DOHH2 (cell line): Measurements from ENCODE around the gene FHL1.
"Not testable (repeated sequence)": the region's sequence is repeated elsewhere in the genome, so short reads cannot be mapped to it uniquely, and the experiment has no call there.

ENCODE experiments used
- H3F3A ChIP-seq: fragments of 200-600 bp; sonication (generic), shearing (Covaris generic); 2 replicates; pipeline ENCODE4 v1.6.0; 2016; ENCODE audit warnings: antibody characterized with exemption, mild to moderate bottlenecking; ENCODE audit not compliant: control insufficient read depth, insufficient read depth
- H3K27ac ChIP-seq: fragments of 200-600 bp; sonication (generic); 2 replicates; pipeline ENCODE4 v1.5.1; 2014; ENCODE audit warnings: low read depth, mild to moderate bottlenecking, low read length, moderate library complexity
- H3K27me3 ChIP-seq: fragments of 200-600 bp; sonication (generic); 2 replicates; pipeline ENCODE4 v1.6.1; 2014; ENCODE audit warnings: mild to moderate bottlenecking, low read length, mixed read lengths; ENCODE audit not compliant: control insufficient read depth
- H3K36me3 ChIP-seq: fragments of 200-600 bp; sonication (generic); 2 replicates; pipeline ENCODE4 v1.6.1; 2014; ENCODE audit warnings: mild to moderate bottlenecking, low read length, moderate library complexity, mixed read lengths; ENCODE audit not compliant: control insufficient read depth
- H3K4me1 ChIP-seq: fragments of 200-600 bp; sonication (generic); 2 replicates; pipeline ENCODE4 v1.6.1; 2014; ENCODE audit warnings: mild to moderate bottlenecking, low read length, mixed read lengths; ENCODE audit not compliant: control insufficient read depth
- H3K4me2 ChIP-seq: fragments of 200-600 bp; sonication (generic); 2 replicates; pipeline ENCODE4 v1.6.0; 2014; ENCODE audit warnings: mild to moderate bottlenecking, low read length, moderate library complexity
- H3K4me3 ChIP-seq: fragments of 200-600 bp; sonication (generic); 2 replicates; pipeline ENCODE4 v1.5.1; 2014; ENCODE audit warnings: mild to moderate bottlenecking, low read length, mixed read lengths
- H3K79me2 ChIP-seq: fragments of 200-600 bp; sonication (generic); 2 replicates; pipeline ENCODE4 v1.6.1; 2014; ENCODE audit warnings: mild to moderate bottlenecking, low read length, mixed read lengths; ENCODE audit not compliant: control insufficient read depth
- H3K9me2 ChIP-seq: fragments of 200-600 bp; sonication (generic); replicated peaks from 2 replicates; pipeline ENCODE4 v1.6.1; 2014; ENCODE audit warnings: mild to moderate bottlenecking, low read length, mixed read lengths; ENCODE audit not compliant: control insufficient read depth
- H3K9me3 ChIP-seq: fragments of 200-600 bp; sonication (generic); 2 replicates; pipeline ENCODE4 v1.6.1; 2014; ENCODE audit warnings: antibody characterized with exemption, low read length, mixed read lengths; ENCODE audit not compliant: control insufficient read depth, insufficient read depth
- H4K20me1 ChIP-seq: fragments of 200-600 bp; sonication (generic); 2 replicates; pipeline ENCODE4 v1.6.0; 2014; ENCODE audit warnings: low read depth, mild to moderate bottlenecking, antibody characterized with exemption, low read length, moderate library complexity; ENCODE audit not compliant: control insufficient read depth, insufficient read depth
- EZH2phosphoT487 ChIP-seq: fragments of 200-600 bp; sonication (generic); IDR thresholded peaks from 2 replicates; pipeline ENCODE4 v1.6.1; 2017; ENCODE audit warnings: borderline replicate concordance, mild to moderate bottlenecking, antibody characterized with exemption, low read length, moderate library complexity, mixed read lengths
- TF ChIP-seq, protein P1 (sequence below): fragments of 200-600 bp; sonication (generic); IDR thresholded peaks from one replicate; pipeline ENCODE4 v1.5.1; 2014; ENCODE audit warnings: antibody characterized with exemption, mild to moderate bottlenecking, low read depth, low read length; ENCODE audit not compliant: poor library complexity, severe bottlenecking

Gene FHL1

DNA sequence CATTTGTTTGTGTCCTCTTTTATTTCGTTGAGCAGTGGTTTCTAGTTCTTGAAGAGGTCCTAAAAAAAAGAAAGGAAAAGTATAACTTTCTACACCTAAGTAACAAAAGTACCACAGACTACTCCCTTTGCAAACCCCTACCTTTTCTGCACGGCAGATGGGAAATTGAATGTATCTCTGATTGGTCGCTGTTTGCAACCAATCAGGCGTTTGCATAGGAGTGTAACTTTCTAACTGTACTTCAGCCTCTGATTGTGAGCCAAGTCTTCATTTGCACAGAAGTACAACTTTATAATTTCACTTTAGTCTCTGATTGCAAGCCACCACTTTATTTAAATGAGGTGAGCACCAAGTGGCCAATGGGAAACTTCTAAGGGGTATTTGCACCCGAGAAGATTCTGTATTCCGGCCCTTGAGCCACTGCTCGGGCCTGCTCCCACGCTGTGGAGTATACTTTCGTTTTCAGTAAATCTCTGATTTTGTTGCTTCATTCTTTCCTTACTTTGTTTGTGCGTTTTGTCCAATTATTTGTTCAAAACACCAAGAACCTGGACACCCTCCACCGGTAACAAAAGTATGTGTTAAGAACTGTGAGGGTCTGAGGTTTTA lies 40.3 kb upstream of the FHL1 start:
- no peak overlapping the region for H3K27ac ChIP-seq
- no peaks in the 10 kb centered on the region for H4K20me1 ChIP-seq
- no peaks in the 10 kb centered on the region for H3K36me3 ChIP-seq
- H3K9me2 ChIP-seq: no peaks in the 10 kb centered on the region
- TF ChIP-seq, protein P1, sequence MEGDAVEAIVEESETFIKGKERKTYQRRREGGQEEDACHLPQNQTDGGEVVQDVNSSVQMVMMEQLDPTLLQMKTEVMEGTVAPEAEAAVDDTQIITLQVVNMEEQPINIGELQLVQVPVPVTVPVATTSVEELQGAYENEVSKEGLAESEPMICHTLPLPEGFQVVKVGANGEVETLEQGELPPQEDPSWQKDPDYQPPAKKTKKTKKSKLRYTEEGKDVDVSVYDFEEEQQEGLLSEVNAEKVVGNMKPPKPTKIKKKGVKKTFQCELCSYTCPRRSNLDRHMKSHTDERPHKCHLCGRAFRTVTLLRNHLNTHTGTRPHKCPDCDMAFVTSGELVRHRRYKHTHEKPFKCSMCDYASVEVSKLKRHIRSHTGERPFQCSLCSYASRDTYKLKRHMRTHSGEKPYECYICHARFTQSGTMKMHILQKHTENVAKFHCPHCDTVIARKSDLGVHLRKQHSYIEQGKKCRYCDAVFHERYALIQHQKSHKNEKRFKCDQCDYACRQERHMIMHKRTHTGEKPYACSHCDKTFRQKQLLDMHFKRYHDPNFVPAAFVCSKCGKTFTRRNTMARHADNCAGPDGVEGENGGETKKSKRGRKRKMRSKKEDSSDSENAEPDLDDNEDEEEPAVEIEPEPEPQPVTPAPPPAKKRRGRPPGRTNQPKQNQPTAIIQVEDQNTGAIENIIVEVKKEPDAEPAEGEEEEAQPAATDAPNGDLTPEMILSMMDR: no peak
- TF ChIP-seq EZH2phosphoT487: no peak
- H3K27me3 ChIP-seq: no peaks in the 10 kb centered on the region
- no peaks in the 10 kb centered on the region for H3K4me1 ChIP-seq
- no peak overlapping the region for H3K4me3 ChIP-seq
- no peaks in the 10 kb centered on the region for H3K9me3 ChIP-seq
- no peaks in the 10 kb centered on the region for H3F3A ChIP-seq
- no peaks in the 10 kb centered on the region for H3K79me2 ChIP-seq
- H3K4me2 ChIP-seq: no peak overlapping the region

DNA sequence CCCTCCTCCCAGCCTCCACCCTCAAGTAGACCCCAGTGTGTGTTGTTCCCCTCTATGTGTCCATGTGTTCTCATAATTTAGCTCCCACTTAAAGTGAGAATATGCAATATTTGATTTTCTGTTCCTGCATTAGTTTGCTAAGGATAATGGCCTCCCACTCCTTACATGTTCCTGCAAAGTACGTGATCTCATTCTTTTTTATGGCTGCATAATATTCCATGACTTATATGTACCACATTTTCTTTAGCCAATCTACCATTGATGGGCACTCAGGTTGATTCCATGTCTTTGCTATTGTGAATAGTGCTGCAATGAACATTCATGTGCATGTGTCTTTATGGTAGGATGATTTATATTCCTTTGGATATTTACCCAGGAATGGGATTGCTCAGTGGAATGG lies 38.4 kb upstream of the FHL1 start:
- H3K79me2 ChIP-seq, H4K20me1 ChIP-seq, H3K36me3 ChIP-seq, H3K4me3 ChIP-seq, H3F3A ChIP-seq, H3K4me1 ChIP-seq, H3K9me2 ChIP-seq, H3K4me2 ChIP-seq, H3K27ac ChIP-seq, H3K27me3 ChIP-seq, H3K9me3 ChIP-seq: not testable (repeated sequence)

- no peak for TF ChIP-seq EZH2phosphoT487
- TF ChIP-seq, protein P1: no peak
- no peaks in the 10 kb centered on the region for H3K9me3 ChIP-seq
- no peaks in the 10 kb centered on the region for H4K20me1 ChIP-seq
- H3K27ac ChIP-seq: no peak overlapping the region
- H3F3A ChIP-seq: no peaks in the 10 kb centered on the region
- no peaks in the 10 kb centered on the region for H3K79me2 ChIP-seq
- H3K9me2 ChIP-seq: no peaks in the 10 kb centered on the region
- H3K27me3 ChIP-seq: no peaks in the 10 kb centered on the region
- H3K4me2 ChIP-seq: no peak overlapping the region
- H3K4me1 ChIP-seq: no peaks in the 10 kb centered on the region
- no peak overlapping the region for H3K4me3 ChIP-seq
- no peaks in the 10 kb centered on the region for H3K36me3 ChIP-seq
Observed at GRCh38 chrX:136112286-136112685, 35.0 kb upstream of the FHL1 start.

- Histone ChIP-seq H3K27me3 (no peaks in the 10 kb centered on the region), H3K9me3 (no peaks in the 10 kb centered on the region), H4K20me1 (no peaks in the 10 kb centered on the region), H3K4me1 (no peaks in the 10 kb centered on the region), H3K27ac (no peak overlapping the region), H3K4me2 (no peak overlapping the region), H3K9me2 (no peaks in the 10 kb centered on the region), H3K36me3 (no peaks in the 10 kb centered on the region), H3F3A (no peaks in the 10 kb centered on the region), H3K79me2 (no peaks in the 10 kb centered on the region), H3K4me3 (no peak overlapping the region)
- TF ChIP-seq, protein P1: no peak
- TF ChIP-seq EZH2phosphoT487: no peak
Observed at GRCh38 chrX:136112778-136113177, 34.6 kb upstream of the FHL1 start.
